Measurements from ENCODE around the gene GNAT1. TPM values are rescaled to one million over a fixed set of nuclear protein-coding genes. Genes with fewer than 3 reads are reported as not detected.

Gene GNAT1
- total and polyA plus RNA-seq, 2 of the 13 experiments (the other 11 are each of a cell fraction or from before 2014, with no cell fraction given): 0.15 TPM; not detected in 1

DNA sequence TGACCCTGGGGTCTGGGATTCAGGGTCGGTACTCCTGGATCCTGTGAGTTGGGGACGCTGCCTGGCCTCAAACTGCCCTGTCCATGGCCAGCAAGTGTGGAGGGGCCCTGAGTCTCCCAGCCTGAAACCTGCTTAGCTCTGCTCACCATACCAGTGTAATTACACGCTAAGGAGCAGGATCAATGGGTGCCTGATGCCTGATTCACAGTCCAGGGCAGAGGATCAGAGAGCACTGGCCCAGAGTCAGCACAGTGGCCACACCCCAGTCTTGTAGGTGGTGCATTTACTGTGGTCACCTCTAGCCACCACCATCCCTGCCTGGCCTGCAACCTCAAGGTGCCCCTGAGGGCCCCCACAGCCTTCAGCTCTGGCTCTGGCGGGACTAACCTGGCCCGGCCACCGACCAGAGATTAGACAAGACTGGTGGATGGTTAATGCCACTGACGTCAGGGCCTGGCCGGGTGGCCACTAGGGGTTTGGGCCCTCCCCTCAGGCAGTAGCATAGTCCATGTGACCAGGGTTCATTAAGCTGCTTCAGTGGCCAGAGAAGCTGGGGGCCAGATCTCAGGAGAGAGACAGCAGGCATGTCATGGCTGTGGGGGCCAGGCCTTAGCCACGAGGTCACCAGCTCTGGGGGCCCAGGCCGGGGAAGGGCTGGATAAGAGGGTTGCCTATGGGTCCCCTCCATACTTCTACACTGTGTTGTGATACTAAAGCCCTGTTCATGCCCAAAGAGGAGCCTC is 10.3 kb downstream of the GNAT1 start (continued):
- TF ChIP-seq ZNF589 (CRISPR knock-in tag; conservative IDR thresholded peaks at IDR 0.05): no peak
- TF ChIP-seq SRY (CRISPR knock-in tag; IDR thresholded peaks at IDR 0.05): no peak
- TF ChIP-seq TCF7 (IDR thresholded peaks at IDR 0.05; ENCODE audit: low read depth): no peak
- TF ChIP-seq, protein P1, sequence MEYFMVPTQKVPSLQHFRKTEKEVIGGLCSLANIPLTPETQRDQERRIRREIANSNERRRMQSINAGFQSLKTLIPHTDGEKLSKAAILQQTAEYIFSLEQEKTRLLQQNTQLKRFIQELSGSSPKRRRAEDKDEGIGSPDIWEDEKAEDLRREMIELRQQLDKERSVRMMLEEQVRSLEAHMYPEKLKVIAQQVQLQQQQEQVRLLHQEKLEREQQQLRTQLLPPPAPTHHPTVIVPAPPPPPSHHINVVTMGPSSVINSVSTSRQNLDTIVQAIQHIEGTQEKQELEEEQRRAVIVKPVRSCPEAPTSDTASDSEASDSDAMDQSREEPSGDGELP (IDR thresholded peaks at IDR 0.05; ENCODE audit: borderline replicate concordance, low read depth): no peak
- no peak for TF ChIP-seq ZNF251 (CRISPR knock-in tag; IDR thresholded peaks at IDR 0.05)
- no peak; the same call in 1 of the 2 replicates for TF ChIP-seq MEIS1 (CRISPR knock-in tag; IDR thresholded peaks at IDR 0.05; ENCODE audit: borderline replicate concordance)
- TF ChIP-seq, protein P2, sequence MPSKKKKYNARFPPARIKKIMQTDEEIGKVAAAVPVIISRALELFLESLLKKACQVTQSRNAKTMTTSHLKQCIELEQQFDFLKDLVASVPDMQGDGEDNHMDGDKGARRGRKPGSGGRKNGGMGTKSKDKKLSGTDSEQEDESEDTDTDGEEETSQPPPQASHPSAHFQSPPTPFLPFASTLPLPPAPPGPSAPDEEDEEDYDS (CRISPR knock-in tag; IDR thresholded peaks at IDR 0.05): peak; percentile 93
- TF ChIP-seq NCOA2 (CRISPR knock-in tag; IDR thresholded peaks at IDR 0.05): no peak
- TF ChIP-seq FOXP1 (IDR thresholded peaks at IDR 0.05): no peak
- TF ChIP-seq FOXP1 (CRISPR knock-in tag; IDR thresholded peaks at IDR 0.05): no peak
- TF ChIP-seq SMAD1 (CRISPR knock-in tag; IDR thresholded peaks at IDR 0.05; ENCODE audit: borderline replicate concordance, low read depth): no peak
- peak; percentile 83 for TF ChIP-seq TAF1 (CRISPR knock-in tag; IDR thresholded peaks at IDR 0.05)
- peak; percentile 58; the same call in 1 of the 3 replicates for TF ChIP-seq MXI1 (IDR thresholded peaks at IDR 0.05; ENCODE audit: borderline replicate concordance, low read depth, low read length)
- no peak for TF ChIP-seq ZNF143 (CRISPR knock-in tag; IDR thresholded peaks at IDR 0.05)
- TF ChIP-seq, protein P3, sequence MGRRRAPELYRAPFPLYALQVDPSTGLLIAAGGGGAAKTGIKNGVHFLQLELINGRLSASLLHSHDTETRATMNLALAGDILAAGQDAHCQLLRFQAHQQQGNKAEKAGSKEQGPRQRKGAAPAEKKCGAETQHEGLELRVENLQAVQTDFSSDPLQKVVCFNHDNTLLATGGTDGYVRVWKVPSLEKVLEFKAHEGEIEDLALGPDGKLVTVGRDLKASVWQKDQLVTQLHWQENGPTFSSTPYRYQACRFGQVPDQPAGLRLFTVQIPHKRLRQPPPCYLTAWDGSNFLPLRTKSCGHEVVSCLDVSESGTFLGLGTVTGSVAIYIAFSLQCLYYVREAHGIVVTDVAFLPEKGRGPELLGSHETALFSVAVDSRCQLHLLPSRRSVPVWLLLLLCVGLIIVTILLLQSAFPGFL (CRISPR knock-in tag; IDR thresholded peaks at IDR 0.05): no peak
- no peak for TF ChIP-seq ZNF724P (CRISPR knock-in tag; IDR thresholded peaks at IDR 0.05; ENCODE audit: borderline replicate concordance)
- TF ChIP-seq, protein P4, sequence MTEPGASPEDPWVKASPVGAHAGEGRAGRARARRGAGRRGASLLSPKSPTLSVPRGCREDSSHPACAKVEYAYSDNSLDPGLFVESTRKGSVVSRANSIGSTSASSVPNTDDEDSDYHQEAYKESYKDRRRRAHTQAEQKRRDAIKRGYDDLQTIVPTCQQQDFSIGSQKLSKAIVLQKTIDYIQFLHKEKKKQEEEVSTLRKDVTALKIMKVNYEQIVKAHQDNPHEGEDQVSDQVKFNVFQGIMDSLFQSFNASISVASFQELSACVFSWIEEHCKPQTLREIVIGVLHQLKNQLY (CRISPR knock-in tag; IDR thresholded peaks at IDR 0.05): no peak
- TF ChIP-seq, protein P5, sequence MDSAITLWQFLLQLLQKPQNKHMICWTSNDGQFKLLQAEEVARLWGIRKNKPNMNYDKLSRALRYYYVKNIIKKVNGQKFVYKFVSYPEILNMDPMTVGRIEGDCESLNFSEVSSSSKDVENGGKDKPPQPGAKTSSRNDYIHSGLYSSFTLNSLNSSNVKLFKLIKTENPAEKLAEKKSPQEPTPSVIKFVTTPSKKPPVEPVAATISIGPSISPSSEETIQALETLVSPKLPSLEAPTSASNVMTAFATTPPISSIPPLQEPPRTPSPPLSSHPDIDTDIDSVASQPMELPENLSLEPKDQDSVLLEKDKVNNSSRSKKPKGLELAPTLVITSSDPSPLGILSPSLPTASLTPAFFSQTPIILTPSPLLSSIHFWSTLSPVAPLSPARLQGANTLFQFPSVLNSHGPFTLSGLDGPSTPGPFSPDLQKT (CRISPR knock-in tag; IDR thresholded peaks at IDR 0.05; ENCODE audit: borderline replicate concordance): no peak
- no peak for TF ChIP-seq MBNL3 (CRISPR knock-in tag; conservative IDR thresholded peaks at IDR 0.05)
- no peak for TF ChIP-seq SOX6 (IDR thresholded peaks at IDR 0.05)
- peak; percentile 25 for TF ChIP-seq SOX6 (CRISPR knock-in tag; IDR thresholded peaks at IDR 0.05)
- TF ChIP-seq, protein P6, sequence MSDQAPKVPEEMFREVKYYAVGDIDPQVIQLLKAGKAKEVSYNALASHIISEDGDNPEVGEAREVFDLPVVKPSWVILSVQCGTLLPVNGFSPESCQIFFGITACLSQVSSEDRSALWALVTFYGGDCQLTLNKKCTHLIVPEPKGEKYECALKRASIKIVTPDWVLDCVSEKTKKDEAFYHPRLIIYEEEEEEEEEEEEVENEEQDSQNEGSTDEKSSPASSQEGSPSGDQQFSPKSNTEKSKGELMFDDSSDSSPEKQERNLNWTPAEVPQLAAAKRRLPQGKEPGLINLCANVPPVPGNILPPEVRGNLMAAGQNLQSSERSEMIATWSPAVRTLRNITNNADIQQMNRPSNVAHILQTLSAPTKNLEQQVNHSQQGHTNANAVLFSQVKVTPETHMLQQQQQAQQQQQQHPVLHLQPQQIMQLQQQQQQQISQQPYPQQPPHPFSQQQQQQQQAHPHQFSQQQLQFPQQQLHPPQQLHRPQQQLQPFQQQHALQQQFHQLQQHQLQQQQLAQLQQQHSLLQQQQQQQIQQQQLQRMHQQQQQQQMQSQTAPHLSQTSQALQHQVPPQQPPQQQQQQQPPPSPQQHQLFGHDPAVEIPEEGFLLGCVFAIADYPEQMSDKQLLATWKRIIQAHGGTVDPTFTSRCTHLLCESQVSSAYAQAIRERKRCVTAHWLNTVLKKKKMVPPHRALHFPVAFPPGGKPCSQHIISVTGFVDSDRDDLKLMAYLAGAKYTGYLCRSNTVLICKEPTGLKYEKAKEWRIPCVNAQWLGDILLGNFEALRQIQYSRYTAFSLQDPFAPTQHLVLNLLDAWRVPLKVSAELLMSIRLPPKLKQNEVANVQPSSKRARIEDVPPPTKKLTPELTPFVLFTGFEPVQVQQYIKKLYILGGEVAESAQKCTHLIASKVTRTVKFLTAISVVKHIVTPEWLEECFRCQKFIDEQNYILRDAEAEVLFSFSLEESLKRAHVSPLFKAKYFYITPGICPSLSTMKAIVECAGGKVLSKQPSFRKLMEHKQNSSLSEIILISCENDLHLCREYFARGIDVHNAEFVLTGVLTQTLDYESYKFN (CRISPR knock-in tag; conservative IDR thresholded peaks at IDR 0.05): peak; percentile 77
- TF ChIP-seq HMGA1 (CRISPR knock-in tag; conservative IDR thresholded peaks at IDR 0.05): no peak

All from HepG2 (cell line).